Breast epithelium (tissue), 3 donors: ENCODE measurements around the gene RPS6KL1.

Experiments used
- CTCF ChIP-seq, 3 donors: fragments of 450-650 bp; IDR thresholded peaks; one replicate each; pipeline ENCODE4 v1.5.1; 2016 to 2017; ENCODE audit warnings: antibody characterized with exemption in 3 of 3, mild to moderate bottlenecking in 3 of 3, moderate library complexity in 3 of 3
- POLR2A ChIP-seq: fragments of 450-650 bp; IDR thresholded peaks from one replicate; pipeline ENCODE4 v1.6.1; 2016; ENCODE audit warnings: antibody characterized with exemption, mild to moderate bottlenecking, moderate library complexity
- POLR2AphosphoS5 ChIP-seq, 3 donors: sonication (generic); formaldehyde crosslinking; IDR thresholded peaks; one replicate each; pipeline ENCODE4 v1.6.1; 2017; ENCODE audit warnings: antibody characterized with exemption in 3 of 3

GRCh38 chr14:74942608-74943007 is 19.5 kb upstream of the RPS6KL1 start:
- TF ChIP-seq POLR2AphosphoS5 (IDR thresholded peaks at IDR 0.05) = no peak
- no peak for TF ChIP-seq CTCF (IDR thresholded peaks at IDR 0.05)
- TF ChIP-seq POLR2A = no peak
